CD4-positive, alpha-beta T cell treated with Interleukin-4 for 4 hours (primary cell): ENCODE measurements around the gene PSME3.
A peak's percentile ranks its signal among the peaks of the same experiment; 100 is the strongest.

Source experiments
- DNase-seq: peaks from one replicate; pipeline ENCODE4 v3.0.0-alpha.2; 2020

Gene PSME3

GRCh38 chr17:42818379-42818778 lies 14.8 kb upstream of the PSME3 start:
- DNase-seq, result no peak

- DNase-seq, result peak; percentile 64
Observed at GRCh38 chr17:42819939-42820535, 13.2 kb upstream of the PSME3 start.

- no peak for DNase-seq
Observed at GRCh38 chr17:42821176-42821575, 12.0 kb upstream of the PSME3 start.

- DNase-seq, result no peak
Observed at GRCh38 chr17:42827472-42827871, 5.7 kb upstream of the PSME3 start.

- DNase-seq, result no peak
Observed at GRCh38 chr17:42830971-42831370, 2.2 kb upstream of the PSME3 start.

- DNase-seq, result peak; percentile 5
Observed at GRCh38 chr17:42832213-42832933, 824 bp upstream of the PSME3 start.

GRCh38 chr17:42833767-42834422 lies 698 bp downstream of the PSME3 start:
- DNase-seq, result no peak

GRCh38 chr17:42835732-42836131 lies 2.5 kb downstream of the PSME3 start:
- DNase-seq, result no peak

GRCh38 chr17:42841975-42842685 lies 8.9 kb downstream of the PSME3 start:
- no peak for DNase-seq

GRCh38 chr17:42843358-42843934 lies 10.2 kb downstream of the PSME3 start:
- peak; percentile 14 for DNase-seq

GRCh38 chr17:42844271-42844670 lies 11.1 kb downstream of the PSME3 start, which contains the start of gene AOC2:
AOC2 (plus strand) TSS chr17:42844580; CDS start chr17:42844627, 47 bp downstream.
- no peak for DNase-seq

- no peak for DNase-seq
Observed at GRCh38 chr17:42844761-42845555, 11.8 kb downstream of the PSME3 start.

GRCh38 chr17:42845556-42845917 lies 12.3 kb downstream of the PSME3 start:
- no peak for DNase-seq

GRCh38 chr17:42845918-42846593 lies 12.9 kb downstream of the PSME3 start:
- no peak for DNase-seq

- no peak for DNase-seq
Observed at GRCh38 chr17:42846594-42847280, 13.5 kb downstream of the PSME3 start.

- DNase-seq, result no peak
Observed at GRCh38 chr17:42848093-42848492, 14.9 kb downstream of the PSME3 start.

GRCh38 chr17:42849031-42849430 lies 15.8 kb downstream of the PSME3 start:
- DNase-seq, result no peak

- no peak for DNase-seq
Observed at GRCh38 chr17:42849451-42850181, 16.4 kb downstream of the PSME3 start.

- DNase-seq, result no peak
Observed at GRCh38 chr17:42850954-42851353, 17.8 kb downstream of the PSME3 start, which contains the start of gene AOC3. AOC3 (plus strand) TSS chr17:42851199; CDS start chr17:42851344, 145 bp downstream.
